Liver (tissue), 3 donors: ENCODE data around the gene TMEM50A.
"Not testable (repeated sequence)": the region's sequence is repeated elsewhere in the genome, so short reads cannot be mapped to it uniquely, and the experiment has no call there.

Experiments
- CTCF ChIP-seq: fragments of 150-350 bp; IDR thresholded peaks from 2 replicates; pipeline ENCODE4 v1.5.1; 2017; ENCODE audit warnings: improper control_type of control experiment, low read depth, low read length; ENCODE audit not compliant: missing input control
- EGR1 ChIP-seq, 2 donors: IDR thresholded peaks; 2 replicates each; pipeline ENCODE4 v1.6.1; 2016 to 2018; ENCODE audit warnings: antibody characterized with exemption in 2 of 2, low read depth in 2 of 2
- RAD21 ChIP-seq, 2 donors: IDR thresholded peaks; 2 replicates each; pipeline ENCODE4 v1.6.1; 2016; ENCODE audit warnings: antibody characterized with exemption in 2 of 2, mild to moderate bottlenecking in 2 of 2
- TAF1 ChIP-seq: conservative IDR thresholded peaks from 2 replicates; pipeline ENCODE4 v1.6.1; 2016; ENCODE audit warnings: antibody characterized with exemption, mild to moderate bottlenecking
- TF ChIP-seq, protein P1 (sequence below): IDR thresholded peaks from 2 replicates; pipeline ENCODE4 v1.6.1; 2016; ENCODE audit warnings: antibody characterized with exemption, mild to moderate bottlenecking
- donor health status: healthy.
- donor health status: healthy.

- TF ChIP-seq CTCF; EGR1 (IDR thresholded peaks at IDR 0.05; ENCODE audit: low read depth in 2 of 2); RAD21 (IDR thresholded peaks at IDR 0.05); TAF1: not testable (repeated sequence)
- TF ChIP-seq, protein P1, sequence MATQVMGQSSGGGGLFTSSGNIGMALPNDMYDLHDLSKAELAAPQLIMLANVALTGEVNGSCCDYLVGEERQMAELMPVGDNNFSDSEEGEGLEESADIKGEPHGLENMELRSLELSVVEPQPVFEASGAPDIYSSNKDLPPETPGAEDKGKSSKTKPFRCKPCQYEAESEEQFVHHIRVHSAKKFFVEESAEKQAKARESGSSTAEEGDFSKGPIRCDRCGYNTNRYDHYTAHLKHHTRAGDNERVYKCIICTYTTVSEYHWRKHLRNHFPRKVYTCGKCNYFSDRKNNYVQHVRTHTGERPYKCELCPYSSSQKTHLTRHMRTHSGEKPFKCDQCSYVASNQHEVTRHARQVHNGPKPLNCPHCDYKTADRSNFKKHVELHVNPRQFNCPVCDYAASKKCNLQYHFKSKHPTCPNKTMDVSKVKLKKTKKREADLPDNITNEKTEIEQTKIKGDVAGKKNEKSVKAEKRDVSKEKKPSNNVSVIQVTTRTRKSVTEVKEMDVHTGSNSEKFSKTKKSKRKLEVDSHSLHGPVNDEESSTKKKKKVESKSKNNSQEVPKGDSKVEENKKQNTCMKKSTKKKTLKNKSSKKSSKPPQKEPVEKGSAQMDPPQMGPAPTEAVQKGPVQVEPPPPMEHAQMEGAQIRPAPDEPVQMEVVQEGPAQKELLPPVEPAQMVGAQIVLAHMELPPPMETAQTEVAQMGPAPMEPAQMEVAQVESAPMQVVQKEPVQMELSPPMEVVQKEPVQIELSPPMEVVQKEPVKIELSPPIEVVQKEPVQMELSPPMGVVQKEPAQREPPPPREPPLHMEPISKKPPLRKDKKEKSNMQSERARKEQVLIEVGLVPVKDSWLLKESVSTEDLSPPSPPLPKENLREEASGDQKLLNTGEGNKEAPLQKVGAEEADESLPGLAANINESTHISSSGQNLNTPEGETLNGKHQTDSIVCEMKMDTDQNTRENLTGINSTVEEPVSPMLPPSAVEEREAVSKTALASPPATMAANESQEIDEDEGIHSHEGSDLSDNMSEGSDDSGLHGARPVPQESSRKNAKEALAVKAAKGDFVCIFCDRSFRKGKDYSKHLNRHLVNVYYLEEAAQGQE: not testable (repeated sequence)
Observed at GRCh38 chr1:25389721-25390120, 51.6 kb downstream of the TMEM50A start.
